Measurements from ENCODE around the gene RHAG.

RHAG gene

GRCh38 chr6:49653942-49654341 is 17.3 kb upstream of the RHAG start:
- H3K36me3 ChIP-seq (ENCODE audit: control insufficient read depth in 2 of 2, insufficient read depth in 2 of 2, low read length in 2 of 2) = no peaks in the 10 kb centered on the region
- no peak overlapping the region for H3K4me3 ChIP-seq (ENCODE audit: low read length in 2 of 2)
- no peaks in the 10 kb centered on the region for H3K4me1 ChIP-seq (ENCODE audit: control insufficient read depth in 2 of 2, insufficient read depth in 2 of 2, low read length in 2 of 2)
- no peaks in the 10 kb centered on the region for H3K27me3 ChIP-seq (ENCODE audit: control insufficient read depth in 2 of 2, insufficient read depth in 2 of 2, low read length in 2 of 2)
- no peaks in the 10 kb centered on the region for H3K9me3 ChIP-seq (ENCODE audit: control insufficient read depth in 2 of 2, low read length in 2 of 2)
- H3K27ac ChIP-seq (ENCODE audit: low read depth in 2 of 2, low read length in 2 of 2) = no peak overlapping the region
- no peak overlapping the region for H3K9ac ChIP-seq (ENCODE audit: low read depth in 1 of 2, low read length in 2 of 2)

- H3K4me1 ChIP-seq (ENCODE audit: control insufficient read depth in 2 of 2, insufficient read depth in 2 of 2, low read length in 2 of 2) = no peaks in the 10 kb centered on the region
- no peak overlapping the region for H3K9ac ChIP-seq (ENCODE audit: low read depth in 1 of 2, low read length in 2 of 2)
- H3K27me3 ChIP-seq (ENCODE audit: control insufficient read depth in 2 of 2, insufficient read depth in 2 of 2, low read length in 2 of 2) = no peaks in the 10 kb centered on the region
- no peaks in the 10 kb centered on the region for H3K36me3 ChIP-seq (ENCODE audit: control insufficient read depth in 2 of 2, insufficient read depth in 2 of 2, low read length in 2 of 2)
- no peaks in the 10 kb centered on the region for H3K9me3 ChIP-seq (ENCODE audit: control insufficient read depth in 2 of 2, low read length in 2 of 2)
- H3K4me3 ChIP-seq (ENCODE audit: low read length in 2 of 2) = no peak overlapping the region
- H3K27ac ChIP-seq (ENCODE audit: low read depth in 2 of 2, low read length in 2 of 2) = no peak overlapping the region
Observed at GRCh38 chr6:49653438-49653837, 16.8 kb upstream of the RHAG start.

- Histone ChIP-seq H3K4me3 (ENCODE audit: low read length in 2 of 2) (no peak overlapping the region), H3K36me3 (ENCODE audit: control insufficient read depth in 2 of 2, insufficient read depth in 2 of 2, low read length in 2 of 2) (no peaks in the 10 kb centered on the region), H3K27ac (ENCODE audit: low read depth in 2 of 2, low read length in 2 of 2) (no peak overlapping the region), H3K4me1 (ENCODE audit: control insufficient read depth in 2 of 2, insufficient read depth in 2 of 2, low read length in 2 of 2) (no peaks in the 10 kb centered on the region), H3K9ac (ENCODE audit: low read depth in 1 of 2, low read length in 2 of 2) (no peak overlapping the region), H3K9me3 (ENCODE audit: control insufficient read depth in 2 of 2, low read length in 2 of 2) (no peaks in the 10 kb centered on the region), H3K27me3 (ENCODE audit: control insufficient read depth in 2 of 2, insufficient read depth in 2 of 2, low read length in 2 of 2) (no peaks in the 10 kb centered on the region)
Observed at GRCh38 chr6:49651239-49651638, 14.6 kb upstream of the RHAG start.

- Histone ChIP-seq H3K27me3 (ENCODE audit: control insufficient read depth in 2 of 2, insufficient read depth in 2 of 2, low read length in 2 of 2) (no peaks in the 10 kb centered on the region), H3K4me1 (ENCODE audit: control insufficient read depth in 2 of 2, insufficient read depth in 2 of 2, low read length in 2 of 2) (no peaks in the 10 kb centered on the region), H3K36me3 (ENCODE audit: control insufficient read depth in 2 of 2, insufficient read depth in 2 of 2, low read length in 2 of 2) (no peaks in the 10 kb centered on the region), H3K9ac (ENCODE audit: low read depth in 1 of 2, low read length in 2 of 2) (no peak overlapping the region), H3K4me3 (ENCODE audit: low read length in 2 of 2) (no peak overlapping the region), H3K9me3 (ENCODE audit: control insufficient read depth in 2 of 2, low read length in 2 of 2) (no peaks in the 10 kb centered on the region), H3K27ac (ENCODE audit: low read depth in 2 of 2, low read length in 2 of 2) (no peak overlapping the region)
Observed at GRCh38 chr6:49649988-49650387, 13.3 kb upstream of the RHAG start.

GRCh38 chr6:49648036-49648435 is 11.4 kb upstream of the RHAG start:
- Histone ChIP-seq H3K27ac (ENCODE audit: low read depth in 2 of 2, low read length in 2 of 2) (no peak overlapping the region), H3K9ac (ENCODE audit: low read depth in 1 of 2, low read length in 2 of 2) (no peak overlapping the region), H3K4me3 (ENCODE audit: low read length in 2 of 2) (no peak overlapping the region), H3K36me3 (ENCODE audit: control insufficient read depth in 2 of 2, insufficient read depth in 2 of 2, low read length in 2 of 2) (no peaks in the 10 kb centered on the region), H3K9me3 (ENCODE audit: control insufficient read depth in 2 of 2, low read length in 2 of 2) (no peaks in the 10 kb centered on the region), H3K4me1 (ENCODE audit: control insufficient read depth in 2 of 2, insufficient read depth in 2 of 2, low read length in 2 of 2) (no peaks in the 10 kb centered on the region), H3K27me3 (ENCODE audit: control insufficient read depth in 2 of 2, insufficient read depth in 2 of 2, low read length in 2 of 2) (no peaks in the 10 kb centered on the region)

GRCh38 chr6:49647476-49647875 is 10.8 kb upstream of the RHAG start:
- no peak overlapping the region for H3K4me3 ChIP-seq (ENCODE audit: low read length in 2 of 2)

GRCh38 chr6:49646942-49647341 is 10.3 kb upstream of the RHAG start:
- no peak overlapping the region for H3K9ac ChIP-seq (ENCODE audit: low read depth in 1 of 2, low read length in 2 of 2)
- H3K4me1 ChIP-seq (ENCODE audit: control insufficient read depth in 2 of 2, insufficient read depth in 2 of 2, low read length in 2 of 2) = no peaks in the 10 kb centered on the region
- no peaks in the 10 kb centered on the region for H3K9me3 ChIP-seq (ENCODE audit: control insufficient read depth in 2 of 2, low read length in 2 of 2)
- H3K36me3 ChIP-seq (ENCODE audit: control insufficient read depth in 2 of 2, insufficient read depth in 2 of 2, low read length in 2 of 2) = no peaks in the 10 kb centered on the region
- H3K4me3 ChIP-seq (ENCODE audit: low read length in 2 of 2) = no peak overlapping the region
- no peak overlapping the region for H3K27ac ChIP-seq (ENCODE audit: low read depth in 2 of 2, low read length in 2 of 2)
- no peaks in the 10 kb centered on the region for H3K27me3 ChIP-seq (ENCODE audit: control insufficient read depth in 2 of 2, insufficient read depth in 2 of 2, low read length in 2 of 2)

More at GRCh38 chr6:49647476-49647875, 10.8 kb upstream of the RHAG start:
- Histone ChIP-seq H3K27me3 (ENCODE audit: control insufficient read depth in 2 of 2, insufficient read depth in 2 of 2, low read length in 2 of 2) (no peaks in the 10 kb centered on the region), H3K27ac (ENCODE audit: low read depth in 2 of 2, low read length in 2 of 2) (no peak overlapping the region), H3K4me1 (ENCODE audit: control insufficient read depth in 2 of 2, insufficient read depth in 2 of 2, low read length in 2 of 2) (no peaks in the 10 kb centered on the region), H3K36me3 (ENCODE audit: control insufficient read depth in 2 of 2, insufficient read depth in 2 of 2, low read length in 2 of 2) (no peaks in the 10 kb centered on the region), H3K9ac (ENCODE audit: low read depth in 1 of 2, low read length in 2 of 2) (no peak overlapping the region), H3K9me3 (ENCODE audit: control insufficient read depth in 2 of 2, low read length in 2 of 2) (no peaks in the 10 kb centered on the region)

GRCh38 chr6:49646130-49646824 is 9.6 kb upstream of the RHAG start:
- H3K27ac ChIP-seq (ENCODE audit: low read depth in 2 of 2, low read length in 2 of 2) = no peak overlapping the region
- H3K9me3 ChIP-seq (ENCODE audit: control insufficient read depth in 2 of 2, low read length in 2 of 2) = no peaks in the 10 kb centered on the region
- H3K36me3 ChIP-seq (ENCODE audit: control insufficient read depth in 2 of 2, insufficient read depth in 2 of 2, low read length in 2 of 2) = no peaks in the 10 kb centered on the region
- H3K27me3 ChIP-seq (ENCODE audit: control insufficient read depth in 2 of 2, insufficient read depth in 2 of 2, low read length in 2 of 2) = no peaks in the 10 kb centered on the region
- no peaks in the 10 kb centered on the region for H3K4me1 ChIP-seq (ENCODE audit: control insufficient read depth in 2 of 2, insufficient read depth in 2 of 2, low read length in 2 of 2)
- no peak overlapping the region for H3K9ac ChIP-seq (ENCODE audit: low read depth in 1 of 2, low read length in 2 of 2)
- no peak overlapping the region for H3K4me3 ChIP-seq (ENCODE audit: low read length in 2 of 2)

GRCh38 chr6:49645139-49645538 is 8.5 kb upstream of the RHAG start:
- H3K27ac ChIP-seq (ENCODE audit: low read depth in 2 of 2, low read length in 2 of 2) = no peak overlapping the region
- H3K27me3 ChIP-seq (ENCODE audit: control insufficient read depth in 2 of 2, insufficient read depth in 2 of 2, low read length in 2 of 2) = no peaks in the 10 kb centered on the region
- no peaks in the 10 kb centered on the region for H3K36me3 ChIP-seq (ENCODE audit: control insufficient read depth in 2 of 2, insufficient read depth in 2 of 2, low read length in 2 of 2)
- no peaks in the 10 kb centered on the region for H3K4me1 ChIP-seq (ENCODE audit: control insufficient read depth in 2 of 2, insufficient read depth in 2 of 2, low read length in 2 of 2)
- H3K4me3 ChIP-seq (ENCODE audit: low read length in 2 of 2) = no peak overlapping the region
- no peaks in the 10 kb centered on the region for H3K9me3 ChIP-seq (ENCODE audit: control insufficient read depth in 2 of 2, low read length in 2 of 2)
- H3K9ac ChIP-seq (ENCODE audit: low read depth in 1 of 2, low read length in 2 of 2) = no peak overlapping the region

- no peak overlapping the region for H3K9ac ChIP-seq (ENCODE audit: low read depth in 1 of 2, low read length in 2 of 2)
- H3K9me3 ChIP-seq (ENCODE audit: control insufficient read depth in 2 of 2, low read length in 2 of 2) = no peaks in the 10 kb centered on the region
- no peak overlapping the region for H3K4me3 ChIP-seq (ENCODE audit: low read length in 2 of 2)
- H3K27me3 ChIP-seq (ENCODE audit: control insufficient read depth in 2 of 2, insufficient read depth in 2 of 2, low read length in 2 of 2) = no peaks in the 10 kb centered on the region
- no peaks in the 10 kb centered on the region for H3K36me3 ChIP-seq (ENCODE audit: control insufficient read depth in 2 of 2, insufficient read depth in 2 of 2, low read length in 2 of 2)
- no peaks in the 10 kb centered on the region for H3K4me1 ChIP-seq (ENCODE audit: control insufficient read depth in 2 of 2, insufficient read depth in 2 of 2, low read length in 2 of 2)
- H3K27ac ChIP-seq (ENCODE audit: low read depth in 2 of 2, low read length in 2 of 2) = no peak overlapping the region
Observed at GRCh38 chr6:49639177-49639817, 2.7 kb upstream of the RHAG start.
